GM21381 (cell line): Measurements from ENCODE around the gene ARSI.

Experiments used
- ATAC-seq: cut with Tn5 transposase; IDR thresholded peaks from one replicate; pipeline ENCODE4 v1.9.1; 2021; ENCODE audit warnings: mild to moderate bottlenecking, moderate library complexity; ENCODE audit not compliant: unreplicated experiment

Gene ARSI

GRCh38 chr5:150327139-150327538 lies 24.4 kb upstream of the ARSI start:
- ATAC-seq: no peak

- no peak for ATAC-seq
These were observed 24.0 kb upstream of the ARSI start for GRCh38 chr5:150326707-150327106.

GRCh38 chr5:150325426-150325825 lies 22.7 kb upstream of the ARSI start:
- ATAC-seq: no peak

GRCh38 chr5:150323819-150324218 lies 21.1 kb upstream of the ARSI start:
- ATAC-seq: no peak

- ATAC-seq: no peak
These were observed 20.4 kb upstream of the ARSI start for GRCh38 chr5:150323092-150323491.

GRCh38 chr5:150322202-150322601 lies 19.5 kb upstream of the ARSI start:
- ATAC-seq: no peak

GRCh38 chr5:150321784-150322183 lies 19.1 kb upstream of the ARSI start:
- no peak for ATAC-seq

GRCh38 chr5:150321211-150321610 lies 18.5 kb upstream of the ARSI start:
- ATAC-seq: no peak

GRCh38 chr5:150320044-150320613 lies 17.4 kb upstream of the ARSI start:
- ATAC-seq: no peak

GRCh38 chr5:150319484-150319790 lies 16.7 kb upstream of the ARSI start:
- no peak for ATAC-seq

GRCh38 chr5:150318613-150319483 lies 16.1 kb upstream of the ARSI start:
- ATAC-seq: no peak

GRCh38 chr5:150317048-150318003 lies 14.6 kb upstream of the ARSI start:
- ATAC-seq: no peak

- ATAC-seq: no peak
These were observed 13.6 kb upstream of the ARSI start for GRCh38 chr5:150316320-150316719.

- no peak for ATAC-seq
These were observed 12.5 kb upstream of the ARSI start for GRCh38 chr5:150315245-150315644.

GRCh38 chr5:150313921-150314716 lies 11.4 kb upstream of the ARSI start:
- no peak for ATAC-seq

- no peak for ATAC-seq
These were observed 10.8 kb upstream of the ARSI start for GRCh38 chr5:150313501-150313900.

GRCh38 chr5:150312518-150312917 lies 9.8 kb upstream of the ARSI start:
- ATAC-seq: no peak

- no peak for ATAC-seq
These were observed 8.4 kb upstream of the ARSI start for GRCh38 chr5:150311015-150311692.

GRCh38 chr5:150310246-150310645 lies 7.5 kb upstream of the ARSI start:
- ATAC-seq: no peak

GRCh38 chr5:150309886-150310239 lies 7.2 kb upstream of the ARSI start:
- no peak for ATAC-seq
